DOHH2 (cell line): Measurements from ENCODE around the gene MRLN.

Experiments used
- EZH2phosphoT487 ChIP-seq: fragments of 200-600 bp; sonication (generic); IDR thresholded peaks from 2 replicates; pipeline ENCODE4 v1.6.1; 2017; ENCODE audit warnings: borderline replicate concordance, mild to moderate bottlenecking, antibody characterized with exemption, low read length, moderate library complexity, mixed read lengths
- TF ChIP-seq, protein P1 (sequence below): fragments of 200-600 bp; sonication (generic); IDR thresholded peaks from one replicate; pipeline ENCODE4 v1.5.1; 2014; ENCODE audit warnings: antibody characterized with exemption, mild to moderate bottlenecking, low read depth, low read length; ENCODE audit not compliant: poor library complexity, severe bottlenecking

- TF ChIP-seq, protein P1, sequence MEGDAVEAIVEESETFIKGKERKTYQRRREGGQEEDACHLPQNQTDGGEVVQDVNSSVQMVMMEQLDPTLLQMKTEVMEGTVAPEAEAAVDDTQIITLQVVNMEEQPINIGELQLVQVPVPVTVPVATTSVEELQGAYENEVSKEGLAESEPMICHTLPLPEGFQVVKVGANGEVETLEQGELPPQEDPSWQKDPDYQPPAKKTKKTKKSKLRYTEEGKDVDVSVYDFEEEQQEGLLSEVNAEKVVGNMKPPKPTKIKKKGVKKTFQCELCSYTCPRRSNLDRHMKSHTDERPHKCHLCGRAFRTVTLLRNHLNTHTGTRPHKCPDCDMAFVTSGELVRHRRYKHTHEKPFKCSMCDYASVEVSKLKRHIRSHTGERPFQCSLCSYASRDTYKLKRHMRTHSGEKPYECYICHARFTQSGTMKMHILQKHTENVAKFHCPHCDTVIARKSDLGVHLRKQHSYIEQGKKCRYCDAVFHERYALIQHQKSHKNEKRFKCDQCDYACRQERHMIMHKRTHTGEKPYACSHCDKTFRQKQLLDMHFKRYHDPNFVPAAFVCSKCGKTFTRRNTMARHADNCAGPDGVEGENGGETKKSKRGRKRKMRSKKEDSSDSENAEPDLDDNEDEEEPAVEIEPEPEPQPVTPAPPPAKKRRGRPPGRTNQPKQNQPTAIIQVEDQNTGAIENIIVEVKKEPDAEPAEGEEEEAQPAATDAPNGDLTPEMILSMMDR, result no peak
- TF ChIP-seq EZH2phosphoT487, result no peak
These were observed 39.6 kb upstream of the MRLN start for GRCh38 chr10:59792812-59793211.
